ENCODE results near the gene GBX2.

The GBX2 gene

GRCh38 chr2:236184701-236185100, 16.5 kb upstream of the GBX2 start:
- DNase-seq (ENCODE audit: low read depth in 4 of 4, low spot score in 1 of 4) = no peak

GRCh38 chr2:236180831-236181453, 12.8 kb upstream of the GBX2 start:
- no peak for DNase-seq (ENCODE audit: low read depth in 4 of 4, low spot score in 1 of 4)

GRCh38 chr2:236180076-236180816, 12.1 kb upstream of the GBX2 start:
- DNase-seq (ENCODE audit: low read depth in 4 of 4, low spot score in 1 of 4) = no peak

GRCh38 chr2:236179236-236180075, 11.3 kb upstream of the GBX2 start:
- DNase-seq (ENCODE audit: low read depth in 4 of 4, low spot score in 1 of 4) = no peak

GRCh38 chr2:236178890-236179235, 10.7 kb upstream of the GBX2 start:
- DNase-seq (ENCODE audit: low read depth in 4 of 4, low spot score in 1 of 4) = no peak

GRCh38 chr2:236177967-236178889, 10.0 kb upstream of the GBX2 start:
- peak in 1 of 4 experiments; percentile 31 for DNase-seq (ENCODE audit: low read depth in 4 of 4, low spot score in 1 of 4)

GRCh38 chr2:236177604-236177966, 9.4 kb upstream of the GBX2 start:
- DNase-seq (ENCODE audit: low read depth in 4 of 4, low spot score in 1 of 4) = peak in 2 of 4 experiments; percentile 21 to 36

GRCh38 chr2:236176951-236177350, 8.8 kb upstream of the GBX2 start:
- no peak for DNase-seq (ENCODE audit: low read depth in 4 of 4, low spot score in 1 of 4)

- DNase-seq (ENCODE audit: low read depth in 4 of 4, low spot score in 1 of 4) = no peak
Observed at GRCh38 chr2:236176417-236176816, 8.2 kb upstream of the GBX2 start.

- no peak for DNase-seq (ENCODE audit: low read depth in 4 of 4, low spot score in 1 of 4)
Observed at GRCh38 chr2:236175548-236176150, 7.5 kb upstream of the GBX2 start.

GRCh38 chr2:236173729-236174607, 5.8 kb upstream of the GBX2 start:
- no peak for DNase-seq (ENCODE audit: low read depth in 4 of 4, low spot score in 1 of 4)

GRCh38 chr2:236173036-236173728, 5.0 kb upstream of the GBX2 start:
- no peak for DNase-seq (ENCODE audit: low read depth in 4 of 4, low spot score in 1 of 4)

- DNase-seq (ENCODE audit: low read depth in 4 of 4, low spot score in 1 of 4) = no peak
Observed at GRCh38 chr2:236172255-236173035, 4.3 kb upstream of the GBX2 start.

- no peak for DNase-seq (ENCODE audit: low read depth in 4 of 4, low spot score in 1 of 4)
Observed at GRCh38 chr2:236171680-236172254, 3.6 kb upstream of the GBX2 start.

- DNase-seq (ENCODE audit: low read depth in 4 of 4, low spot score in 1 of 4) = no peak
Observed at GRCh38 chr2:236171181-236171679, 3.0 kb upstream of the GBX2 start.

- DNase-seq (ENCODE audit: low read depth in 4 of 4, low spot score in 1 of 4) = no peak
Observed at GRCh38 chr2:236170590-236171165, 2.5 kb upstream of the GBX2 start.
